Activated CD4-positive, alpha-beta T cell treated with anti-CD3 and anti-CD28 coated beads, Interleukin-2, amount 10 ng/mL, durations not matched to agents 7 days and 5 days (primary cell): ENCODE results near the gene TNFSF13. TPM values are rescaled to one million over a fixed set of nuclear protein-coding genes. Genes with fewer than 3 reads are reported as not detected.
A peak's percentile ranks its signal among the peaks of the same experiment; 100 is the strongest.

Experiments
- CTCF ChIA-PET: fragments of 350-600 bp; sonication (Branson Sonifier 250); formaldehyde crosslinking; loops from one replicate; lab custom pipeline; 2021; ENCODE audit warnings: antibody characterized with exemption; lab: Charles Lee
- POLR2A ChIA-PET: fragments of 350-600 bp; sonication (Branson Sonifier 250); formaldehyde crosslinking; loops from one replicate; lab custom pipeline; 2021; ENCODE audit warnings: antibody characterized with exemption; lab: Charles Lee
- DNase-seq: peaks from one replicate; pipeline ENCODE4 v3.0.0-alpha.2; 2020
- H3K27ac Mint-ChIP-seq: one replicate; pipeline ENCODE4 v1.8.0; 2021; ENCODE audit warnings: mild to moderate bottlenecking, moderate library complexity, mixed read lengths
- H3K27me3 Mint-ChIP-seq: one replicate; pipeline ENCODE4 v1.8.0; 2021; ENCODE audit warnings: mixed read lengths
- H3K36me3 Mint-ChIP-seq: one replicate; pipeline ENCODE4 v1.8.0; 2021; ENCODE audit warnings: low read depth, mixed read lengths
- H3K4me1 Mint-ChIP-seq: one replicate; pipeline ENCODE4 v1.8.0; 2021; ENCODE audit warnings: mixed read lengths
- H3K4me3 Mint-ChIP-seq: one replicate; pipeline ENCODE4 v1.8.0; 2021; ENCODE audit warnings: mild to moderate bottlenecking, moderate library complexity, mixed read lengths
- H3K9me3 Mint-ChIP-seq: one replicate; pipeline ENCODE4 v1.8.0; 2021; ENCODE audit warnings: mixed read lengths
- total RNA-seq, 2 experiments: library from RNA; stranded (reverse); gene quantifications; one replicate each; pipeline ENCODE4 v1.2.3, GENCODE V29; 2021

Gene TNFSF13
- total RNA-seq, 2 experiments from 2014 or later = 3.8 to 4.0 TPM

DNA sequence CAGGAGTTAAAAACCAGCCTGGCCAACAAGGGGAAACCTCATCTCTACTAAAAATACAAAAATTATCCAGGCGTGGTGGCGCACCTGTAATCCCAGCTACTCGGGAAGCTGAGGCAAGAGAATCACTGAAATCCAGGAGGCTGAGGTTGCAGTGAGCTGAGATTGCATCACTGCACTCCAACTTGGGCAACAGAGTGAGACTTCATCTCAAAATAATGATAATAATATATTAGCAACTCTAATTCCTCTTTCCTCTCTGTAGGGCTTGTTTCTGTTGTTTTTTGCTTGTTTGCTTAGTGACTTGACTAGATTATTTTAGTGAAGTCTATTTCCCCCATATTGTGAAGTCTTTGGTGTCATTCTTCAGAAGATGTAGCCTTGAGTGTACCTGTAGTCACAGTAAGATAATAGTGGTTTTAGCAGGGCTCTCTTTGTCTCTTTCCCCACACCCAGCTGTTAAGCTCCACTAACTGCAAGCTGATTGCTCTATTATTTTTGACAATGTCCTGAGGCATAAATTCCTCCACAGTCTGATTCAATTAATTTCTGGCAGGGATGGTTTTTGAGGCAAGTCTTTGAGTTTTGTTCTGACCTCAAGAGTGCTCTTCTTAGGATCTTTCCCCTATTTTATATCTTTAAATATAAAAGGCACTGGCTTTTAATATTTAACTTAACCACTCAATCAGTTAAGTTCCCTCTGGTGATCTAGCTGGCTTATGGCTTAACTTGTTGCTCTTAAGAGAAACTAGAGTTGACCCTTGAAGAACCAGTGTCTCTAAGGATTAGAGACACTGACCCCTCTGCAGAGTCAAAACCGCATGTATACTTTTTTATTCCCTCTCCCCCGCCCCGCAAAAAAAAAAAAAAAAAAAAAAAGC is 28.3 kb upstream of the TNFSF13 start:
- no peak overlapping the region for H3K4me3 Mint-ChIP-seq
- peaks cover 7% of the 10 kb centered on the region for H3K36me3 Mint-ChIP-seq
- POLR2A ChIA-PET = no interaction called here
- H3K9me3 Mint-ChIP-seq = peaks cover 20% of the 10 kb centered on the region
- DNase-seq = no peak
- no peaks in the 10 kb centered on the region for H3K4me1 Mint-ChIP-seq
- no peaks in the 10 kb centered on the region for H3K27me3 Mint-ChIP-seq
- CTCF ChIA-PET = interaction anchor here (1.0 kb wide), 1 partner anchor 17 kb away, joined by 5 read pairs; no protein-coding TSS in a partner anchor
- H3K27ac Mint-ChIP-seq = no peak overlapping the region

DNA sequence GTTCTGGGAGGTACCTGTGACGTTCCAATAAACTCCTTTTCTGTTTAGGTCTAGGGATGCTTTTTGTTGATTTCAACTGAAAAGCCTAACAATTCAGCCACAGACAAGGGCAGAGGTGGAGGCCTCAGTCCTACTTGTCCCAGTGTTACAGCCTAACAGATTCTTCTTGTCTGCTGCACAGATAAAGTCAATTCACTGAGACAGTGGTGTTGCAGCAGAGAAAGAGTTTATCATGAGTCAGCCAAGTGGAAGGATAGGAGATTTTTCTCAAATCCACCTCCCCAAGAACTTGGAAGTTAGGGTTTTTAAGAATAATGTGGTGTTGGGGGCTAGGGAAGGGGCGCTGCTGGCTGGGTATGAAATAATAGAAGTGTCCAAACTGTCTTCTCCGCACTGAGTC is 20.5 kb upstream of the TNFSF13 start:
- ChIA-PET CTCF (no interaction called here), POLR2A (no interaction called here)
- Mint-ChIP-seq H3K4me1 (no peaks in the 10 kb centered on the region), H3K36me3 (peaks cover 5% of the 10 kb centered on the region), H3K27ac (no peak overlapping the region), H3K27me3 (peaks cover under 1% of the 10 kb centered on the region), H3K4me3 (no peak overlapping the region), H3K9me3 (peaks cover 13% of the 10 kb centered on the region)
- no peak for DNase-seq

DNA sequence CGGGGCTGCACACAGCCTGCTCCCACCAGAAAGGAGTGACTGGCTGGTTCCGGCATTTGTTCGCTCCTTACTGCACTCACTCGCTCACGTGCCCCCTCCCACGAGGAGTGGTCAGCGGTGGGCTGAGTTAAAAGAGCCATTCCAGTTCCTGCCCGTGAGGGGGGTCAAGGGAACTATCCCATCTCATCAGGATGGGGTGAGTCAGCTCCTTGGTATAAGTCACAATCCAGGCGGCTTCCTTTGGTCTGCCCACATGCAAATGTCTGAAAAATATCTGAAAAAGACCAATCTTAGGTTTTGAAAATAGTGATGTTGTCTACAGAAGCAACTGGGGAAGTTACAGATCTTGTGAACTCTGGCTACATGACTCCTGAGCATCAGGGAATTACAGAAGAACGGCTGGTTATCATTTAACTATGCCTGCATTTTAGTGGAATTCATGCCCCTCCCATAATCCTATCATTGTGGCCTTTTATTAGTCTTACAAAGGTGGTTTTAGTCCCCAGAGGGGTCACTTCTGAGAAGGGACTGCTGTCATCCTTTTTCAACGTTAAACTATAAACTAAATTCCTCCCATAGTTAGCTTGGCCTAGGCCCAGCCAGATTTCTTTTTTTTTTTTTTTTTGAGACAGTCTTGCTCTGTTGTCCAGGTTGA is 19.5 kb upstream of the TNFSF13 start:
- ChIA-PET POLR2A (no interaction called here), CTCF (no interaction called here)
- H3K27ac Mint-ChIP-seq = no peak overlapping the region
- H3K4me3 Mint-ChIP-seq = no peak overlapping the region
- peaks cover 5% of the 10 kb centered on the region for H3K36me3 Mint-ChIP-seq
- peaks cover 9% of the 10 kb centered on the region for H3K27me3 Mint-ChIP-seq
- no peak for DNase-seq
- peaks cover 13% of the 10 kb centered on the region for H3K9me3 Mint-ChIP-seq
- no peaks in the 10 kb centered on the region for H3K4me1 Mint-ChIP-seq

DNA sequence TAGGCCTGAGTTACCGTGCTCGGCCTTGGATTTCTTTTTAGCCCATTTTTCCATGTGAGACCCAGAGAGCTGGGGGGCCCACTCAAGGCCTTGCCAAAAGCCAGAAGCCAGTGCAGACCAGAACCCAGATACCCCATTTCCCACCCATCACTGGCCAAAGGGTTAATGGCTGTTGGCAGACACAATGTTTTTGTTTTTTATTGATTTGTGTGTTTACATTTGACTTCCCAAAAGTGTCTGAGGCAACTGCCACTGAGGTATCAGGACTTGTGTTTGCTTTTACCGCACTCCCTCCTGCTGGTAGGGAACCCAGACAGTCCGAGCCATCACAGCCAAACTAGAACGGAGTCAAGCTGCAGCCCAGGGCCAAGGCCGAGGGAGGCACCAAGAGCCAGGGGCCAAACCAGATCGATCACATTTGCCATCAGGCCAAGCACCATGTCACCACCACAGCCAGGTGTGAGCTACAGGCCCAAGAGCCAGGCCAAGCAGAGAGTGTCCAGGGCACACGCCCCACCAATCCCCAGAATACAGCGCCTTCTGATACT is 17.4 kb upstream of the TNFSF13 start:
- peaks cover 5% of the 10 kb centered on the region for H3K36me3 Mint-ChIP-seq
- peaks cover 13% of the 10 kb centered on the region for H3K9me3 Mint-ChIP-seq
- ChIA-PET CTCF (interaction anchor here (0.6 to 1.2 kb wide), 4 partner anchors 19 to 104 kb away, joined by 3 to 5 read pairs (median 3); no protein-coding TSS in a partner anchor), POLR2A (no interaction called here)
- H3K4me1 Mint-ChIP-seq = no peaks in the 10 kb centered on the region
- peaks cover 9% of the 10 kb centered on the region for H3K27me3 Mint-ChIP-seq
- no peak for DNase-seq
- no peak overlapping the region for H3K27ac Mint-ChIP-seq
- H3K4me3 Mint-ChIP-seq = no peak overlapping the region

- Mint-ChIP-seq H3K36me3 (peaks cover 5% of the 10 kb centered on the region), H3K27me3 (peaks cover 9% of the 10 kb centered on the region), H3K4me1 (peaks cover 17% of the 10 kb centered on the region), H3K9me3 (no peaks in the 10 kb centered on the region), H3K4me3 (no peak overlapping the region), H3K27ac (no peak overlapping the region)
- no peak for DNase-seq
- ChIA-PET POLR2A (no interaction called here), CTCF (interaction anchor here (6.0 kb wide), 1 partner anchor 16 kb away, joined by 38 read pairs; the partner anchor contains the start of gene SENP3)
Observed at GRCh38 chr17:7544911-7545310, 13.6 kb upstream of the TNFSF13 start.

DNA sequence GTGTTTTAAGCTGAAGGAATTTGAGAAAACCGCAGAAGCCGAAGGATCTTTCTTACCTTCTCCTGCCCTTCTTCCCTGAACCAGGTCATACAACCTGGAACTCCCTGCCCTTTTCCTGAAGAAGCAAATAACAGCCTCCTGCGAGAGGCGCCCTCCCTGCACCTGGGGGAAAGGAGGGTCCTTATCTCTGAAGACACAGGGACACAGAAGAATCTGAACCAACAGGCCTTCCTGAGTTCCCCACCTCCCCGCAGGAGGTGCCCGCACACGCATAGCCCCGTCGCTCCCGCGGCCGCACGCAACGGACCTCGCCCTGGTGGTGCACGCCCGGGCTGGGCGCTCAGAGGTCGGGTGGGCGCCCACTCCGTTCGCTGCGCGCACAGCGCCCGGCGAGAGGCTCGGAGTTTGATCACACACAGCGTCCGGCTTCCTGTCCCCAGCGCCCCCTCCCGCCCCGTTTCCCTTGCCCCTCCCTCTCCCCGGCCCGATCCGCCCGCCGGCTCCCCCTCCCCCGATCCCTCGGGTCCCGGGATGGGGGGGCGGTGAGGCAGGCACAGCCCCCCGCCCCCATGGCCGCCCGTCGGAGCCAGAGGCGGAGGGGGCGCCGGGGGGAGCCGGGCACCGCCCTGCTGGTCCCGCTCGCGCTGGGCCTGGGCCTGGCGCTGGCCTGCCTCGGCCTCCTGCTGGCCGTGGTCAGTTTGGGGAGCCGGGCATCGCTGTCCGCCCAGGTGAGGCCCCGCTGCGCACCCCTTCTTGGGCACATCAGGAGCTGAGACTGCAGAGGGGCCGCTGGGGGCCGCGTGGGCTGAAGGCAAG is 9.8 kb upstream of the TNFSF13 start, which contains the start of gene TNFSF12:
Gene TNFSF12 (plus strand): TSS at position 474 of the 816 bp plus-strand sequence. CDS start 96 bp downstream, at position 570.
- peak; percentile 69 for DNase-seq
- ChIA-PET POLR2A (no interaction called here), CTCF (interaction anchor here (1.2 to 6.0 kb wide), 5 partner anchors 10 to 255 kb away, joined by 3 to 38 read pairs (median 4); partner anchors contain the start of genes SENP3 and TNFSF13)
- peaks cover 2% of the 10 kb centered on the region for H3K27me3 Mint-ChIP-seq
- no peaks in the 10 kb centered on the region for H3K9me3 Mint-ChIP-seq
- H3K36me3 Mint-ChIP-seq = peaks cover 32% of the 10 kb centered on the region
- H3K27ac Mint-ChIP-seq = peak within 1 kb of the TSS; percentile 90
- peak within 1 kb of the TSS; percentile 86 for H3K4me3 Mint-ChIP-seq
- H3K4me1 Mint-ChIP-seq = peaks cover 55% of the 10 kb centered on the region

GRCh38 chr17:7549401-7550055 is 9.0 kb upstream of the TNFSF13 start:
- H3K4me1 Mint-ChIP-seq = peaks cover 58% of the 10 kb centered on the region
- H3K9me3 Mint-ChIP-seq = no peaks in the 10 kb centered on the region
- peaks cover 36% of the 10 kb centered on the region for H3K36me3 Mint-ChIP-seq
- H3K27ac Mint-ChIP-seq = peak overlapping the region; percentile 87
- CTCF ChIA-PET = interaction anchor here (1.2 to 6.0 kb wide), 4 partner anchors 9 to 256 kb away, joined by 3 to 38 read pairs (median 4); partner anchors contain the start of genes SENP3 and TNFSF13
- no peaks in the 10 kb centered on the region for H3K27me3 Mint-ChIP-seq
- POLR2A ChIA-PET = no interaction called here
- DNase-seq = peak; percentile 53
- peak overlapping the region; percentile 84 for H3K4me3 Mint-ChIP-seq

GRCh38 chr17:7550344-7550743 is 8.2 kb upstream of the TNFSF13 start:
- POLR2A ChIA-PET = no interaction called here
- peak overlapping the region; percentile 87 for H3K27ac Mint-ChIP-seq

GRCh38 chr17:7551396-7551795 is 7.2 kb upstream of the TNFSF13 start:
- POLR2A ChIA-PET = no interaction called here
- peaks cover 48% of the 10 kb centered on the region for H3K36me3 Mint-ChIP-seq

More at GRCh38 chr17:7550344-7550743, 8.2 kb upstream of the TNFSF13 start:
- CTCF ChIA-PET = interaction anchor here (1.2 to 6.0 kb wide), 2 partner anchors 11 to 37 kb away, joined by 3 to 38 read pairs; partner anchors contain the start of gene SENP3
- H3K9me3 Mint-ChIP-seq = no peaks in the 10 kb centered on the region
- H3K4me1 Mint-ChIP-seq = peaks cover 62% of the 10 kb centered on the region
- no peaks in the 10 kb centered on the region for H3K27me3 Mint-ChIP-seq
- peak overlapping the region; percentile 84 for H3K4me3 Mint-ChIP-seq
- H3K36me3 Mint-ChIP-seq = peaks cover 43% of the 10 kb centered on the region
- DNase-seq = no peak

GRCh38 chr17:7552621-7553051 is 5.9 kb upstream of the TNFSF13 start:
- peak overlapping the region; percentile 52 for H3K4me3 Mint-ChIP-seq
- peak; percentile 82 for DNase-seq
- no peaks in the 10 kb centered on the region for H3K27me3 Mint-ChIP-seq
- ChIA-PET CTCF (interaction anchor here (0.6 to 1.8 kb wide), 5 partner anchors 8 to 116 kb away, joined by 4 to 14 read pairs (median 4); partner anchors contain the start of gene MPDU1), POLR2A (interaction anchor here (0.6 to 1.0 kb wide), 3 partner anchors 21 to 62 kb away, joined by 3 to 4 read pairs (median 4); no protein-coding TSS in a partner anchor)
- no peaks in the 10 kb centered on the region for H3K9me3 Mint-ChIP-seq
- H3K4me1 Mint-ChIP-seq = peaks cover 71% of the 10 kb centered on the region
- H3K27ac Mint-ChIP-seq = peak overlapping the region; percentile 89
- H3K36me3 Mint-ChIP-seq = peaks cover 53% of the 10 kb centered on the region

More at GRCh38 chr17:7551396-7551795, 7.2 kb upstream of the TNFSF13 start:
- no peaks in the 10 kb centered on the region for H3K27me3 Mint-ChIP-seq
- DNase-seq = no peak
- H3K4me3 Mint-ChIP-seq = peak overlapping the region; percentile 84
- CTCF ChIA-PET = interaction anchor here (0.8 to 1.8 kb wide), 3 partner anchors 9 to 38 kb away, joined by 4 to 14 read pairs (median 7); no protein-coding TSS in a partner anchor
- H3K27ac Mint-ChIP-seq = peak overlapping the region; percentile 85
- H3K9me3 Mint-ChIP-seq = no peaks in the 10 kb centered on the region
- peaks cover 67% of the 10 kb centered on the region for H3K4me1 Mint-ChIP-seq

DNA sequence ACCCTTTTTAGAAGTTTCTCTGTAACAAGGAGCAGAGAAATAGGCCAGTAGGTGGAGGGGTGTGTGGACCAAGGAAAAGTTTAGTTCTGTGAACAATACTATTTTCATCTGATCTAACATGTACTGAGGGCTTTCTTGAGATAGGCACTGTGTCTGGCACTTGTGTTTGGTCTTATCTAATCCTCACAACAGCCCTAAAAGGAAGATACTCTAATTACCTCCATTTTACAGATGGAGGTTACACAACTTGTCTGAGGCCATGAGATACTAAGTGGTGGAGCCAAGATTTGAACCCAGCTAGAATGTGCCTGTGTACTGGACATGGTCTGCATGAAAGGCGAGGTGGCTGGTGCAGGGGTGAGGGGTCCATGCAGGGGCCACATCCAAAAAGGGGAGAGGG is 5.2 kb upstream of the TNFSF13 start:
- DNase-seq = no peak
- CTCF ChIA-PET = interaction anchor here (0.8 to 1.7 kb wide), 2 partner anchors 31 to 117 kb away, joined by 3 to 4 read pairs; partner anchors contain the start of gene MPDU1
- POLR2A ChIA-PET = no interaction called here
- peak overlapping the region; percentile 52 for H3K4me3 Mint-ChIP-seq
- H3K4me1 Mint-ChIP-seq = peaks cover 73% of the 10 kb centered on the region
- peak overlapping the region; percentile 89 for H3K27ac Mint-ChIP-seq
- no peaks in the 10 kb centered on the region for H3K27me3 Mint-ChIP-seq
- no peaks in the 10 kb centered on the region for H3K9me3 Mint-ChIP-seq
- H3K36me3 Mint-ChIP-seq = peaks cover 52% of the 10 kb centered on the region
